ENCODE measurements around the gene HSF5.

Gene HSF5

GRCh38 chr17:58487589-58488427, at the start of gene HSF5:
Gene HSF5 (minus strand): TSS chr17:58488408. CDS start chr17:58488274, 134 bp downstream.
- DNase-seq = no peak

GRCh38 chr17:58537266-58537665, 49.1 kb upstream of the HSF5 start:
- no peak for DNase-seq

- no peak for DNase-seq
Observed at GRCh38 chr17:58536542-58536941, 48.3 kb upstream of the HSF5 start.

- no peak for DNase-seq
Observed at GRCh38 chr17:58535431-58535830, 47.2 kb upstream of the HSF5 start.

- no peak for DNase-seq
Observed at GRCh38 chr17:58534901-58535421, 46.8 kb upstream of the HSF5 start.

- no peak for DNase-seq
Observed at GRCh38 chr17:58534331-58534730, 46.1 kb upstream of the HSF5 start.

GRCh38 chr17:58533616-58534188, 45.5 kb upstream of the HSF5 start:
- no peak for DNase-seq

- DNase-seq = no peak
Observed at GRCh38 chr17:58532555-58532951, 44.3 kb upstream of the HSF5 start.

GRCh38 chr17:58531661-58532554, 43.7 kb upstream of the HSF5 start:
- no peak for DNase-seq

GRCh38 chr17:58531122-58531521, 42.9 kb upstream of the HSF5 start:
- DNase-seq = no peak

GRCh38 chr17:58530655-58531054, 42.4 kb upstream of the HSF5 start:
- DNase-seq = no peak

- DNase-seq = no peak
Observed at GRCh38 chr17:58529275-58529674, 41.1 kb upstream of the HSF5 start.

- DNase-seq = no peak
Observed at GRCh38 chr17:58528443-58528842, 40.2 kb upstream of the HSF5 start.

- no peak for DNase-seq
Observed at GRCh38 chr17:58527949-58528348, 39.7 kb upstream of the HSF5 start.

- no peak for DNase-seq
Observed at GRCh38 chr17:58527306-58527705, 39.1 kb upstream of the HSF5 start.

GRCh38 chr17:58525239-58525638, 37.0 kb upstream of the HSF5 start:
- DNase-seq = no peak

- DNase-seq = no peak
Observed at GRCh38 chr17:58521680-58522079, 33.5 kb upstream of the HSF5 start.

GRCh38 chr17:58520843-58521430, 32.7 kb upstream of the HSF5 start:
- no peak for DNase-seq

GRCh38 chr17:58517928-58518609, 29.9 kb upstream of the HSF5 start:
- DNase-seq = peak; percentile 100

GRCh38 chr17:58517378-58517927, 29.2 kb upstream of the HSF5 start:
- no peak for DNase-seq

GRCh38 chr17:58516644-58517377, 28.6 kb upstream of the HSF5 start:
- DNase-seq = no peak

All from amniotic stem cell (primary cell).